ENCODE results near the gene TCEANC2.
"Not testable (repeated sequence)": the region's sequence is repeated elsewhere in the genome, so short reads cannot be mapped to it uniquely, and the experiment has no call there.

TCEANC2 gene

DNA sequence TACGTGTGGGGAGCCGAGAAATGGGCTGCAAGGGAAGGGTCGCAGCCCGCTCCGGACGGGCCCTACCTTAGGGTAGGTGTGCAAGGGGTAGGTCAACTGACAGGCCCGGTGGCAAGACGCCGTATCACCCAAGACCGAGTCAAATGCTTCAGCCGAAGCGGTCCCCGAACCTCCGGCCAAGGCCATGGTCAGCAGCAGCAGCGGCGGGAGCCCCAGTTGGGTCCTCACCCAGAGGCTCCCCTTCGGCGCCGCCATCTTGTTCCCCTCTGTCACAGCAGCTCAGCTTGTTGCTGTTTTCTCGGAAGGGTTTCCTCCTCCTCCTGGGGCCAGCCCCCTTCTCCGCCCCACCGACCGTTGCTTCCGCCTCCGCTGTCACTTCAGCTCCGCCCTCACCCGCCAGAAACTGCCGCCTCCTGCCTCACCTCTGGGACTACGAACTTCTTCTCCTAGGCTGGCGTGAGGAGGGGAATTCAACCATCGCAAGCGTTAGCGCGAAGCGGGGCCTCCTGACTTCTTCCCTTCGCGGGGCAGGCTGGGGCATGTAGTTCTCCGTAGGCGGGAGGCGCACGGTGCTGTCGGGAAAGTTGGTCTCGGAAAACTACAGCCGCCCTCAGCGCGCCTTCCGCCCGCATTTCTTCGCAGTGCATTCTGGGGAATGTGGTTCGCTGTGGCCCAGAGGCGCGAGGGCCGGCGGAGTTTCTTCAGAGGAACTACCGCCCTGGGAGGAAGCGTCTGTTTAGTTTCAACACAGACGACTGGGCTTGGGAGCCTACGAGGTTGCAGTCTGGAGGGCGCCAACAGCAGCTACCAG, at the start of gene TCEANC2, which contains the start of gene TMEM59:
TSS of gene TCEANC2 (plus strand) at position 675 of the 811 bp plus-strand sequence. CDS start 815 bp downstream, outside the sequence.
TSS of gene TMEM59 (minus strand) at position 271 of the 811 bp plus-strand sequence. CDS start at position 255, 16 bp downstream.
- peak; percentile 95 to 99 for DNase-seq

DNA sequence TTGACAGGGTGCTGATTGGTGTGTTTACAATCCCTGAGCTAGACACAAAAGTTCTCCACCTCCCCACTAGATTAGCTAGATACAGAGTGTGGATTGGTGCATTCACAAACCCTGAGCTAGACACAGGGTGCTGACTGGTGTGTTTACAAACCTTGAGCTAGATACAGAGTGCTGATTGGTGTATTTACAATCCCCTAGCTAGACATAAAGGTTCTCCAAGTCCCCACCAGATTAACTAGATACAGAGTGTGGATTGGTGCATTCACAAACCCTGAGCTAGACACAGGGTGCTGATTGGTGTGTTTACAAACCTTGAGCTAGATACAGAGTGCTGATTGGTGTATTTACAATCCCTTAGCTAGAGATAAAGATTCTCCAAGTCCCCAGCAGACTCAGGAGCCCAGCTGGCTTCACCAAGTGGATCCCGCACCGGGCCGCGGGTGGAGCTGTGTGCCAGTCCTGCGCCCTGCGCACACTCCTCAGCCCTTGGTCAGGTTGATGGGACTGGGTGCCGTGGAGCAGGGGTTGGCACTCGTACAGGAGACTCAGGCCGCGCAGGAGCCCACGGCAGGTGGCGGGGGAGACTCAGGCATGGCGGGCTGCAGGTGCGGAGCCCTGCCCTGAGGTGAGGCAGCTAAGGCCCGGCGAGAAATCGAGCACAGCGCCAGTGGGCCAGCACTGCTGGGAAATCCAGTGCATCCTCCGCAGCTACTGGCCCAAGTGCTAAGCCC, 49.5 kb upstream of the TCEANC2 start:
- not testable (repeated sequence) for DNase-seq

- no peak for DNase-seq
Observed at GRCh38 chr1:54004481-54005049, 48.8 kb upstream of the TCEANC2 start.

GRCh38 chr1:54006508-54006907, 46.9 kb upstream of the TCEANC2 start:
- DNase-seq = no peak

- DNase-seq = no peak
Observed at GRCh38 chr1:54007613-54008012, 45.8 kb upstream of the TCEANC2 start.

DNA sequence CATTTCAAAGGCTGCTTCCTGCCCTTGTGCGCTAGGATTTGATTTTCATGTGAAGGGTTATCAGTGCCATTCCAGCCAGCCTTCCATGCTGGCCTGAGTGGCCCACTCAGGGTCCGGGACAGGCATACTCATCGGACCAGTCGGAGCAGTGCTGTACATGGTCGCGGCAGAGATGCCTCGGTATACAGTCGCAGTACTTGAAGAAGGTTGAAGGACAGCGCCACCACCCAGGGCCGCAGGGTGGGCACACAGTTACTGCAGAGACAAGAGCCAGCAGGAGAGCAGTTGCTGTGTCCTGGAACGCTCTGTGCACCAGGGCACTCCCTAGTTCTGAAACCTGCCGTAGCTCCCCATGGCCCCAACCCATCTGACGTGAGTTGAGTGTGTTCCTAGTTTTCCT, 44.5 kb upstream of the TCEANC2 start:
- DNase-seq = no peak

GRCh38 chr1:54009406-54009805, 44.0 kb upstream of the TCEANC2 start:
- DNase-seq = no peak

DNA sequence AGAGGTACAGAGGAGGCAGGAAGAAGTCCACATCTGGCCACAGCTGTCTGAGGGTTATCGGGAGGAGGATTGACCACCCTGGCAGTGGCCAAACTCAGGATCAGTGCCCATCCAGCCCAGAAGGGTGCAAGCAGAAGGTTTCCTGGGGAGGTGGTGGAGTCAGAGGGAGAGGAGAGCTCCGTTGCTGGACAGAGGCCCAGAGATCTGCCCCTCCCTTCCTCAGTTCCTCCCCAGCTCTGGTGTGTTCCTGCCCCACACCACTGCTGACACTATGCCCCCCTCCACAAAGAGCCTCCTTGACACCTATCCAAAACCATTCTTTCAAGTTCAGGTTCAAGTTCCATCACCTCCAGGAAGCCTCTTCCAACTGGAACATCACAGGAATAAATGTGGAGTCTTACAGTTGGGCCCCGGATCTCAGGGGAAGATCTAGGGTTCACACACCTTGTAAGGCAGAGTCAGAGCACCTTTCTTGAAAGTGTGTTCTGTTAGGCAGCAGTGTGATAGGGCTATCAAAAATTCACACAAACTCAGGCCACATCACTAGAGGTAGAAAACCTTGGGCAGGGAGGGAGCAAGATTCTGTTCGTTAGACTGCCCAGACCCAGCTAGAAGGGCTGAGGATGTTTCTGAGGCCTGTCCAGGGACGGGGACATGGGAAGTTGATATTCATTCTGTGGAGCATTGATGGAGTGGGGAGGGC, 42.8 kb upstream of the TCEANC2 start:
- no peak for DNase-seq

DNA sequence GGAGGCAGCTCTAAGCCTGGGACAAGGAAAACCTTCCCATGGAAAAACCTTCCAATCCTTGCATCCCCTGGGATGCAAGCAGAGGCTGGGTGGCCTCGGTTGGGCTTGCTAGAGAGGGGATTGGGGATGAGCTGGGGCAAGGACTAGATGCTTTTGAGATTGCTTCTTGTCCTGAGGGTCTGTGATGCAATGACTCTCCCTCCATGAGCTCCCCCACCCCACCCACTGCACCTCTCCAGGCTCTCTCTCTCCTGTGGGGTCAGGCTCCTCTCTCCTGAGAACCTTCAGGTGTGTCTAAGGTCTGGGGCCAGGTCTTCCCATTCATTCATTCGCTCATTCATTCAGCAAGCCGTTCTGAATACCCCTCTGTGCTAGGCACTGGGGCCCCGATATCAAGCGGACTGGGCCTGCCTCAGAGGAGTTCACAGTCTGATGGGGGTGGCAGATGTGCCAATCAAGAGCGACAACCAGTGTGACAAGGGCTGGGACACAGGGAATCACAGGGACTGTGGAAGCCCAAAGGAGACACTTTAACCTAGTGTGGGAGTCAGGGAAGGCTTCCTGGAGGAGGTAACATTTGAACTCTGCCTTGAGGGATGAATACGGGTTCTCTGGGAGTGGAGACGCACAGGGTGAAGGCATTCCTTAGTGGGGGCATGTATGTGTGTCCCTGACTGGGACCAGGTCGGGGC, 41.9 kb upstream of the TCEANC2 start:
- no peak for DNase-seq

DNA sequence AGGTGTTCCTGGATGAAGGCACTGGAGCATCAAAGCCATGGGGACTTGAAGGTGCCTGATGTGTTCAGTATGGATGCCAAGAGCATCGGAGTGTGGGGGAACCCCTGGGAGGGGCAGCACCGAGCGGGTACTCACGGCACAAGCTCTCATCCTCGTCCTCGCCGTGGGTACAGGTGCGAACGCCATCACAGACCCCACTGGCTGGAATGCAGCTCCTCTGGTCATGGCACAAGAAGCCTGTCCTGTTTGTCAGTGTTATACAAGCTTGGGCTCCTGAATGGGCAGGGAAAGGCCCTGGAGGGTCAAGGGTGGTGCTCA, 41.4 kb upstream of the TCEANC2 start:
- DNase-seq = no peak

- no peak for DNase-seq
Observed at GRCh38 chr1:54012863-54013262, 40.5 kb upstream of the TCEANC2 start.

DNA sequence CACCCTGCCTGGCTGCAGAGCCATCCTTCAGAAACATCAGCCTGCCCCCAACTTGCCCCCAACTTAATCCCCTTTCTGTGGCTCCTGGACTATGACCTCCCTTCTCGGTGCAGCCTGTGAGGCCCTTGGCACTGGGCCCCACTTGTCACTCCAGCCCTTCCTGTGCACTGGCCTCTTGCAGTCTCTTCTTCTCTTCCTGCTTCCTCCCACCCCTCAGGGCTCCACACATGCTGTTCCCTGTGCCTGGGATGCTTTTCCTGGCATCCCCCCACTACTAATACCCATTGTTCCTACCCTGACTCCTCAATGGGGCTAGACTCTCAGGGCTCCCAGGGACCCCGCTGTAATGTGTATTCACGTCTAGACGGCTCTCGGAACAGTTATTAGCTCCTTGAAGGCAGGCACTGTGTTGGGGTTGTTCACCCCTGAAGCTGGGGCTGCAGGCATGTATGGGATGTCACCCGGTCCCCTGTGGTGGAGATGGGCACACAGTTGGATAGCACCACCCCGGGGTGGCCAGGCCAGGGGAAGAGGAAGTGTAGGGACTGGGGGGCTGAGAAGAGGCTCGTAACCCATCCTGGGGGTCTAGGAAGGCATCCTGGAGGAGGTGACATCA, 39.9 kb upstream of the TCEANC2 start:
- no peak for DNase-seq

DNA sequence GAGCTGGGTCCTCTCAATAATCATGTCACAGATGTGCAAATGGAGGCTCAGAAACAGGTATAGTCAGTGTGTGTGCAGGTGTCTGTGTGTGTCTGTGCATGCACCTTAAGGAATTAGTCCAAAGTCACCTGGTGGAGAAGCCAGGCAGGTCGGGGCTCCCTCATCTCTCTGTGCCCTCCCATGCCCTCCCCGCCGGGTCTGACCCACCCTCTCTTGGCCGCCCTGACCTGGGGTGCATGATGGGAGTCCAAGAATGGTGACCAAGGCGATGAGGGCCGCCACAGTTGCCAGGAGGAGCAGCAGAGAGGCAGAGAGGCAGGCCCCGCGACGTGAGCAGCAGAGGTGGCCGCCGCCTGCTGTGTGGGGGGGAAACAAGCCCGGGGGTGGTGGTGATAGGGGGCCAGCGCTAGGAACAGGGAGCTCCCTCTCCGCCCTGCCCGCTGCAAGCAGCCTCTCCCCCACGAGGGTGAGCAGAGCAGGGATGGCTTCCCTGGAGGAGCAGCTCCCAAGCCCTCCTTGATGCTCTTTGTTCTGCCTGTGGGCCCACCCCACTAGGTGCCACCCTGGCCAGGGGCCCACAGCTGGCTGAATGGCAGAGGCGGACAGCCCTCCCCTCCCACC, 39.3 kb upstream of the TCEANC2 start:
- no peak for DNase-seq

- no peak for DNase-seq
Observed at GRCh38 chr1:54016343-54017282, 36.8 kb upstream of the TCEANC2 start.

GRCh38 chr1:54017979-54018378, 35.4 kb upstream of the TCEANC2 start, which contains the start of gene LDLRAD1:
Gene LDLRAD1 (minus strand): TSS chr1:54018186. CDS start chr1:54018112, 74 bp downstream.
- DNase-seq = no peak

- no peak for DNase-seq
Observed at GRCh38 chr1:54018635-54019034, 34.8 kb upstream of the TCEANC2 start.

DNA sequence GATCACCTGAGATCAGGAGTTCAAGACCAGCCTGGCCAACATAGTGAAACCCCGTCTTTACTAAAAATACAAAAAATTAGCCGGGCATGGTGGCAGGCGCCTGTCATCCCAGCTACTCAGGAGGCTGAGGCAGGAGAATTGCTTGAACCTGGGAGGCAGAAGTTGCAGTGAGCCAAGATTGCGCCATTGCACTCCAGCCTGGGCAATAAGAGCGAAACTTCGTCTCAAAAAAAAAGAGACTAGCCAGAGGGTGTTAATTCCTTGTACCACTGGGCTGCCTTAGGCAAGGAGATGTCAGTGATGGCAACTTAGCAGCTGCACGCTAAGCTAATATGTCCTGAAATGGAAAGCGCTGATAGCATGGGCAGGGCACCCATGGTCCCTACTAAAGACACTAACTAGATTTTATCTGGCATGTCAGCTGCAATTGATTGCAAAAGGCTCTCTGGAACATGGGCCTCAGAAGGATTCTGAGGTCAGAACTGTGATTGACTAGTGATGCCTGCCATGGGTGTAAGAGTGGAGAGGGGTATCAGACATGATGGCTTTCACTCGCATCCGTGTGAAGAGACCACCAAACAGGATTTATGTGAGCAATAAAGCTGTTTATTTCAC, 33.7 kb upstream of the TCEANC2 start:
- not testable (repeated sequence) for DNase-seq

DNA sequence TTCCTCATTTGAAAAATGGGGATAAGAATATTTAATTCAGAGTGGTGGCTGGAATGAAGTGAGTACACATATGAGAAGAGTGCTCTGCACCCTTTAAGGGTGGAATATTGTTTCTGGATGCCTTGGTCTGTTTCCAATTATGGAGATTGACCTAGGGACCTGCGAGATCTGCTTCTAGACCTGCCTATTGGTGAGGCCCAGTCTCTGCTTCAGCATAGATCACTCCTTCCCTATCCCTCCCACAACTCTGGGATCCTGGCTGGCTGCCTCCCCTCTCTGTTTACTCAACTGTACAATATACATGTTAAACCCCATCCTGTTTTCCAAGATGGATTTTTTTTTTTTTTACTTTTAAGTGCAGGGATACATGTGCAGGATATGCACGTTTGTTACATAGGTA, 29.1 kb upstream of the TCEANC2 start:
- DNase-seq = no peak

- DNase-seq = not testable (repeated sequence)
Observed at GRCh38 chr1:54024811-54025210, 28.6 kb upstream of the TCEANC2 start.

DNA sequence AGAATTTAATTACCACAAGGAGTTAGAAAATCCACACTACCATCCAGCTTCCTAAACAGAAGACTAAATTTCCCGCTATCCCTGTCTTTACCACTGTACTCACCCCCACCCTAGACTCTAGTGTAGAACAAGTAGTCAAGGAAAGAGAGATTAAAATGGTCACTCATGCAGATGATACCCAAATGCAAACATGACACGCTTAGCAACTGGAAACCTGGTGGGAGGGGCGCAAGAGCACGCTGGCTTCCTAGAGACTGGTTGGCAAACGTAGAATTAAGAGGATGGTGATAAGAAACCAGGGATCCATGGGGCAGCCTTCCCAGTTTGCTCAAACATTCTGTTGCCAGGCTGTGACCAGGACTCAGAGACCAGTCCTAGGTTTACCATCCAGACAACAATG, 25.6 kb upstream of the TCEANC2 start:
- DNase-seq = no peak

All from hippocampal formation (tissue), 2 donors.